Measurements from ENCODE around the gene TOMM6.

- TF ChIP-seq CTCF (IDR thresholded peaks at IDR 0.05; ENCODE audit: low read depth, low read length, missing input control) (peak; percentile 98), REST (IDR thresholded peaks at IDR 0.05) (no peak), TAF1 (conservative IDR thresholded peaks at IDR 0.05) (no peak), YY1 (IDR thresholded peaks at IDR 0.05) (no peak), RAD21 (IDR thresholded peaks at IDR 0.05) (peak; percentile 87 to 92), JUND (IDR thresholded peaks at IDR 0.05) (no peak), GABPA (IDR thresholded peaks at IDR 0.05 in 1 of 2, conservative IDR thresholded peaks at IDR 0.05 in 1 of 2) (peak in 1 of 2 donors; percentile 74), ATF3 (IDR thresholded peaks at IDR 0.05) (no peak), HNF4A (conservative IDR thresholded peaks at IDR 0.05) (peak in 1 of 2 donors; percentile 49)
Observed at GRCh38 chr6:41779788-41780550, 7.5 kb upstream of the TOMM6 start, which contains the start of gene FRS3.
